OCI-LY7 (cell line): ENCODE measurements around the gene TMEM171. TPM values are rescaled to one million over a fixed set of nuclear protein-coding genes. Genes with fewer than 3 reads are reported as not detected.

Experiments used
- BruUV-seq: library from RNA; stranded (reverse); fragments of 400-500 nt; replicated peaks from 2 replicates; lab custom pipeline; 2021; lab: Mats Ljungman, UMichigan
- CTCF ChIA-PET: fragments of 300-600 bp; sonication (Branson Sonifier 250); formaldehyde crosslinking; loops from one replicate; lab custom pipeline; 2022; ENCODE audit warnings: antibody characterized with exemption; ENCODE audit not compliant: unreplicated experiment; lab: Charles Lee
- POLR2A ChIA-PET: fragments of 300-600 bp; sonication (Branson Sonifier 250); formaldehyde crosslinking; loops from one replicate; lab custom pipeline; 2022; ENCODE audit warnings: antibody characterized with exemption; lab: Charles Lee
- DNase-seq: peaks from one replicate; pipeline ENCODE4 v3.0.0-alpha.2; 2015; ENCODE audit warnings: low spot score
- H2AFZ ChIP-seq: fragments of 200-600 bp; sonication (generic), shearing (Covaris generic); 2 replicates; pipeline ENCODE4 v1.6.1; 2014; ENCODE audit warnings: mild to moderate bottlenecking, antibody characterized with exemption, low read length, moderate library complexity
- H3K27ac ChIP-seq: fragments of 200-600 bp; sonication (generic); 2 replicates; pipeline ENCODE4 v1.5.1; 2014; ENCODE audit warnings: mixed run types, low read depth, mild to moderate bottlenecking, moderate library complexity, low read length, inconsistent platforms; ENCODE audit not compliant: poor library complexity, severe bottlenecking
- H3K36me3 ChIP-seq: fragments of 200-600 bp; sonication (generic); 2 replicates; pipeline ENCODE4 v1.6.1; 2014; ENCODE audit warnings: mild to moderate bottlenecking, antibody characterized with exemption, low read length, moderate library complexity, mixed read lengths; ENCODE audit not compliant: insufficient read depth
- H3K4me1 ChIP-seq: fragments of 200-600 bp; sonication (generic); 2 replicates; pipeline ENCODE4 v1.5.1; 2014; ENCODE audit warnings: mild to moderate bottlenecking, low read length; ENCODE audit not compliant: insufficient read depth, poor library complexity, severe bottlenecking
- H3K4me2 ChIP-seq: fragments of 200-600 bp; sonication (generic); 2 replicates; pipeline ENCODE4 v1.6.1; 2014; ENCODE audit warnings: mild to moderate bottlenecking, low read length
- H3K4me3 ChIP-seq: fragments of 200-600 bp; sonication (generic); 2 replicates; pipeline ENCODE4 v1.5.1; 2014; ENCODE audit warnings: mild to moderate bottlenecking, low read depth, low read length; ENCODE audit not compliant: poor library complexity, severe bottlenecking
- H3K79me2 ChIP-seq: fragments of 200-600 bp; sonication (generic); 2 replicates; pipeline ENCODE4 v1.6.1; 2016; ENCODE audit warnings: low read depth, mild to moderate bottlenecking, low read length, moderate library complexity, mixed read lengths; ENCODE audit not compliant: insufficient read depth
- H3K9me2 ChIP-seq: fragments of 200-600 bp; sonication (generic); 2 replicates; pipeline ENCODE4 v1.6.1; 2016; ENCODE audit warnings: mild to moderate bottlenecking, low read length, mixed read lengths; ENCODE audit not compliant: insufficient read depth
- H3K9me3 ChIP-seq: fragments of 200-600 bp; sonication (generic); 2 replicates; pipeline ENCODE4 v1.6.1; 2014; ENCODE audit warnings: mild to moderate bottlenecking, mixed run types, low read length, mixed read lengths
- H4K20me1 ChIP-seq: fragments of 200-600 bp; sonication (generic); 2 replicates; pipeline ENCODE4 v1.6.1; 2014; ENCODE audit warnings: mild to moderate bottlenecking, antibody characterized with exemption, low read length, moderate library complexity, mixed read lengths; ENCODE audit not compliant: insufficient read depth
- EZH2phosphoT487 ChIP-seq: fragments of 200-600 bp; sonication (generic); IDR thresholded peaks from 2 replicates; pipeline ENCODE4 v1.6.1; 2018; ENCODE audit warnings: low read depth, borderline replicate concordance, mild to moderate bottlenecking, mixed run types, antibody characterized with exemption, low read length, moderate library complexity, mixed read lengths
- intact Hi-C: fragments of 100-400 bp; cut with micrococcal nuclease; formaldehyde crosslinking; loops from one replicate; pipeline ENCODE4 v1.10.0; 2022; ENCODE audit not compliant: unreplicated experiment
- total RNA-seq, 2 experiments: library from RNA; depleted of rRNA in 1 of 2; stranded (reverse); fragments of >200 nt in 1 of 2; shearing (Covaris generic) in 1 of 2; gene quantifications; 2 replicates each; pipeline ENCODE4 v1.2.3, GENCODE V29; 2014 to 2022
- TF ChIP-seq, protein P1 (sequence below): fragments of 200-600 bp; sonication (generic); conservative IDR thresholded peaks from 2 replicates; pipeline ENCODE4 v1.5.1; 2014; ENCODE audit warnings: mild to moderate bottlenecking, antibody characterized with exemption, low read length, moderate library complexity, mixed read lengths

TMEM171 gene
- total RNA-seq, 2 experiments from 2014 or later: not detected

DNA sequence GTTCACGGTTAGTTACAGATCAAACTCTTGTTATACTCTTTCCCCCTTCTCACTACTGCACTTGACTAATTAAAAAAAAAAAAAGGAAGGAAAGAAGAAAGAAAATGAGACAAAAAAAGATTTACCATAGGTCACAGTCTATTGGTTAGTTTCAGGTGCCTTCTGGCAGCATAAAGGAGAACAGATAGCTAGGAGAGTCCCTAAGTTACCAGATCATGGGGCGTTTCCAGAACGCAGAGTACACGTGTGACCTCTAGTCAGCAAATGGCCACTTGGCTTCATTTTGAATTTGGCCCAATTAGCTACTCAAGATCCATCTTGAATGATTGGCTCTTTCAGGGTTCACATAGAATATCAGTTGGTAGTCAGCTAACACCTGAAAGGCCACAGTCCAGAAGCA is 20.3 kb upstream of the TMEM171 start:
- BruUV-seq: no TSS peak
- Histone ChIP-seq H3K4me2 (no peak overlapping the region), H3K4me1 (no peaks in the 10 kb centered on the region), H2AFZ (no peak overlapping the region), H3K79me2 (no peaks in the 10 kb centered on the region), H3K9me2 (no peaks in the 10 kb centered on the region), H3K4me3 (no peak overlapping the region), H4K20me1 (no peaks in the 10 kb centered on the region), H3K9me3 (peaks cover 9% of the 10 kb centered on the region; the same call in 1 of the 2 replicates), H3K36me3 (no peaks in the 10 kb centered on the region), H3K27ac (no peak overlapping the region)
- no peak for TF ChIP-seq EZH2phosphoT487
- ChIA-PET CTCF (no interaction called here), POLR2A (no interaction called here)
- intact Hi-C loops: no loop called here
- no peak for DNase-seq

DNA sequence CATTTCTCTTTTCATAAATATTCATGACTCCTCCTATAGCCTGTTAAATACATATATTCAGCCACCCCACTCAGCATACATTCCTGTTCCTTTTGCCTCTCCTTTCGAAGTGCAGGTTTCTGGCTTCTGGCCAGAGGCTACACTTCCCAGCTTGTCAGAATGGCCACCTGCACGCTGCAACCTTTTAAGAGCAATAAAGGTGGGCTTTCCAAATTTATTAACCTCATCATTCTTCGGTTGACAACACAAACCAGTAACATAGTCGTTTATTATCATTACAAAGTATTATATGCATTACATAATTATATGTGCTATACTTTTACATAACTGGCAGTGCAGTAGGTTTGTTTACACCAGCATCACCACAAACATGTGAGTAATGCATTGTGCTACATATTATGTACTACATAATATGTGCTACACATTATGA is 16.5 kb upstream of the TMEM171 start:
- H3K4me2 ChIP-seq: no peak overlapping the region
- BruUV-seq: no TSS peak
- H3K4me1 ChIP-seq: no peaks in the 10 kb centered on the region
- H3K9me2 ChIP-seq: no peaks in the 10 kb centered on the region
- ChIA-PET POLR2A (interaction anchor here (0.6 to 1.1 kb wide), 3 partner anchors 10 to 546 kb away, joined by 3 read pairs; no protein-coding TSS in a partner anchor), CTCF (no interaction called here)
- H2AFZ ChIP-seq: no peak overlapping the region
- H3K36me3 ChIP-seq: no peaks in the 10 kb centered on the region
- intact Hi-C loops: no loop called here
- no peaks in the 10 kb centered on the region for H4K20me1 ChIP-seq
- DNase-seq: no peak
- no peak overlapping the region for H3K4me3 ChIP-seq
- H3K27ac ChIP-seq: no peak overlapping the region
- H3K9me3 ChIP-seq: 0 out of 2 replicates have a peak, but pooled peaks cover 5% of the 10 kb centered on the region
- TF ChIP-seq, protein P1, sequence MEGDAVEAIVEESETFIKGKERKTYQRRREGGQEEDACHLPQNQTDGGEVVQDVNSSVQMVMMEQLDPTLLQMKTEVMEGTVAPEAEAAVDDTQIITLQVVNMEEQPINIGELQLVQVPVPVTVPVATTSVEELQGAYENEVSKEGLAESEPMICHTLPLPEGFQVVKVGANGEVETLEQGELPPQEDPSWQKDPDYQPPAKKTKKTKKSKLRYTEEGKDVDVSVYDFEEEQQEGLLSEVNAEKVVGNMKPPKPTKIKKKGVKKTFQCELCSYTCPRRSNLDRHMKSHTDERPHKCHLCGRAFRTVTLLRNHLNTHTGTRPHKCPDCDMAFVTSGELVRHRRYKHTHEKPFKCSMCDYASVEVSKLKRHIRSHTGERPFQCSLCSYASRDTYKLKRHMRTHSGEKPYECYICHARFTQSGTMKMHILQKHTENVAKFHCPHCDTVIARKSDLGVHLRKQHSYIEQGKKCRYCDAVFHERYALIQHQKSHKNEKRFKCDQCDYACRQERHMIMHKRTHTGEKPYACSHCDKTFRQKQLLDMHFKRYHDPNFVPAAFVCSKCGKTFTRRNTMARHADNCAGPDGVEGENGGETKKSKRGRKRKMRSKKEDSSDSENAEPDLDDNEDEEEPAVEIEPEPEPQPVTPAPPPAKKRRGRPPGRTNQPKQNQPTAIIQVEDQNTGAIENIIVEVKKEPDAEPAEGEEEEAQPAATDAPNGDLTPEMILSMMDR: no peak
- no peak for TF ChIP-seq EZH2phosphoT487
- no peaks in the 10 kb centered on the region for H3K79me2 ChIP-seq

DNA sequence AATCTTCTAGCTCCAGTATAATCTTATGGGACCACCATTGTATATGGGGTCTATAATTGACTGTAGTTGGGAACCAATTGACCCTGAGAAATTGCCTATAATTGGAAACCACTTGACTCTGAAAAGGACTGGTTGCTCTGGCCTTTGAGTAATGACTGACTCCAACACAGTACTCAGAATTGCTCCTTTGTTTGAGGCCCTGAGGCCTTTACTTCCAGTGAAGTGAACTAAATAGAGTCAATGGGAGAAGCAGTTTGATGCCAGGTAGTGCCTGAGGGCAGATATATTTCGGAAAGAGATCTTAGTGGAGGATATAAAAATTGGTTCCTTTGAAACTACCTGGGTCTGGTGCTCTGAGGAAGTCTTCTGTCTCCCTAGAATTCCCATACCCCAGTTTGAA is 16.0 kb upstream of the TMEM171 start:
- Histone ChIP-seq H3K9me3 (0 out of 2 replicates have a peak, but pooled peaks cover 5% of the 10 kb centered on the region), H3K4me1 (no peaks in the 10 kb centered on the region), H3K79me2 (no peaks in the 10 kb centered on the region), H4K20me1 (no peaks in the 10 kb centered on the region), H3K4me2 (no peak overlapping the region), H3K27ac (no peak overlapping the region), H2AFZ (no peak overlapping the region), H3K36me3 (no peaks in the 10 kb centered on the region), H3K9me2 (no peaks in the 10 kb centered on the region), H3K4me3 (no peak overlapping the region)
- no peak for DNase-seq
- TF ChIP-seq EZH2phosphoT487: no peak
- TF ChIP-seq, protein P1: no peak
- BruUV-seq: no TSS peak
- ChIA-PET CTCF (no interaction called here), POLR2A (interaction anchor here (0.6 to 1.1 kb wide), 2 partner anchors 10 to 547 kb away, joined by 3 read pairs; no protein-coding TSS in a partner anchor)
- intact Hi-C loops: no loop called here
